Muscle layer of duodenum (tissue), 2 donors: ENCODE data around the gene INPP5D.

Experiments
- H3K27ac ChIP-seq: one replicate; pipeline ENCODE4 v1.7.0; 2013; ENCODE audit warnings: mild to moderate bottlenecking, low read length
- H3K27me3 ChIP-seq: one replicate; pipeline ENCODE4 v1.7.0; 2013; ENCODE audit warnings: low read depth, mild to moderate bottlenecking, control low read depth, low read length
- H3K36me3 ChIP-seq, 2 donors: one replicate each; pipeline ENCODE4 v1.7.0; 2013; ENCODE audit warnings: low read length in 2 of 2, control low read depth in 1 of 2, mild to moderate bottlenecking in 1 of 2; ENCODE audit not compliant: insufficient read depth in 2 of 2, control insufficient read depth in 1 of 2
- H3K4me1 ChIP-seq, 2 donors: one replicate each; pipeline ENCODE4 v1.7.0; 2013; ENCODE audit warnings: low read length in 2 of 2, mild to moderate bottlenecking in 2 of 2, control low read depth in 1 of 2, moderate library complexity in 1 of 2; ENCODE audit not compliant: insufficient read depth in 2 of 2, control insufficient read depth in 1 of 2
- H3K4me3 ChIP-seq, 2 donors: one replicate each; pipeline ENCODE4 v1.7.0; 2013; ENCODE audit warnings: low read length in 2 of 2, low read depth in 1 of 2, mild to moderate bottlenecking in 1 of 2
- H3K9me3 ChIP-seq, 2 donors: one replicate each; pipeline ENCODE4 v1.7.0; 2013; ENCODE audit warnings: low read length in 2 of 2, control low read depth in 1 of 2, mild to moderate bottlenecking in 1 of 2; ENCODE audit not compliant: control insufficient read depth in 1 of 2
- donor health status: healthy.

The INPP5D gene

DNA sequence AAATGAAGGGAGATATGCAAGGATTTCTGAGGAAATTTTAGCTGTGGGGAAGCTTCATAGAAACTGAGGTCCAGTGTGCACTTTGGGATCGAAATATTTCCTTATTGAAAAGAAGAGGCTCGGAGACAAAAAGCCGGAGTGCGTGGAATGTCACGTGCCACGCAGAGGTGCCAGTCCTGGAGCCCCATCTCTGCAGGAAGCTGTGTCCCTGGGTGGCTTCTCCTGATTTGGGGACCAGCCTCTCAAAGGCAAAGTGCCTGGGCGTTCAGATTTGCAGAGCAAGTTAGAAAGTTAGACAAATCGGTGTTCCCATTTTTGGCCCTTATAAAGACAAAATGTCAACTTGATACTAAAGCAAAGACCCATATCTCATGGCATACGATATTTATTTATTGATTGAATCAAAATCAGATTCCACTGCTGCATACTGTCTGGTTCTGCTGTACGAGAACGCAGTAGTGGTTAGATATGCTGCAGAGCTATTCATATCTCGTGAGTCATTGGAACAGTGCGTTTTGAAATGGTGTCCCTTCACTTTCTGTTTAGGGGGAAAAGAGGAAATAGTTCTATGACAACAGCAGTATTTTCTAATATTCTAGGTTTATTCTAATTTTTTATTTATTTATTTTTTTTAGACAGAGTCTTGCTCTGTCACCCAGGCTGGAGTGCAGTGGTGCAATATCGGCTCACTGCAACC lies 182.2 kb downstream of the INPP5D start:
- no peaks in the 10 kb centered on the region for H3K4me1 ChIP-seq
- no peaks in the 10 kb centered on the region for H3K36me3 ChIP-seq
- H3K27ac ChIP-seq, result no peak overlapping the region
- H3K4me3 ChIP-seq, result no peak overlapping the region
- H3K27me3 ChIP-seq, result no peaks in the 10 kb centered on the region
- H3K9me3 ChIP-seq, result peaks cover 0 to 3% of the 10 kb centered on the region in 2 donors

DNA sequence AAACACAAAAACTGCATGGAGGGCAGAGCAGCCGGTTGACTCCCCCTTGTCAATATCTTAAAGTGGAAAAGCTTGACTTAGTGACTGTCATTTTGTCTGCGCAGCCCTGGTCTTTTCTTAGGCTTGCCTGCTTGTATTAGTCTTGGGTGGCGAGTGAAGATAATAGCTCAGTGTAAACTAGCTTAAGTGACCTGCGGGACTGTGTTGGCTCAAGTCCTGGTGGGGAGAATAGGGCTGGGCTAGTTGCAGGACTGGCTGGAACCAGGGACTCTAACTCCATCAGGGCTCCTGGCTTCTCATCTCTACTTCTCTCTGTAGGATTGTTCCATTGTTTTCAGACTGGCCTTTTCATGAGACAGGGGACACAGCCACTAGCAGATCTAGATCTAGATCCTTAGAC lies 183.2 kb downstream of the INPP5D start:
- Histone ChIP-seq H3K27ac (no peak overlapping the region), H3K36me3 (no peaks in the 10 kb centered on the region), H3K27me3 (no peaks in the 10 kb centered on the region), H3K9me3 (peaks cover 0 to 3% of the 10 kb centered on the region in 2 donors), H3K4me3 (no peak overlapping the region), H3K4me1 (no peaks in the 10 kb centered on the region)

DNA sequence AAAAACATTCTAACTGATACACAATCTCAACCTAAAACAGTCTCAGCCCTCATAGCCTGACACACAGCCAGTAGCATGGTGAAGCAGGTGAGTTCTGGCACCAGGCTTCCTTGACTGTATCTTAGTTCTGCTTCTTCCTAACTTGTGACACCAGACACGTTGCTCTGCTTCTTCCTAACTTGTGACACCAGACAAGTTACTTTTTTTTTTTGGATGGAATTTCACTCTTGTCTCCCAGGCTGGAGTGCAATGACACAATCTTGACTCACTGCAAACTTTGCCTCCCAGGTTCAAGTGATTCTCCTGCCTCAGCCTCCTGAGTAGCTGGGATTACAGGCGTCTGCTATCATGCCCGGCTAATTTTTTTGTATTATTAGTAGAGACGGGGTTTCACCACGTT lies 184.7 kb downstream of the INPP5D start:
- no peaks in the 10 kb centered on the region for H3K9me3 ChIP-seq
- H3K4me3 ChIP-seq, result no peak overlapping the region
- H3K27ac ChIP-seq, result no peak overlapping the region
- H3K36me3 ChIP-seq, result no peaks in the 10 kb centered on the region
- H3K4me1 ChIP-seq, result no peaks in the 10 kb centered on the region
- H3K27me3 ChIP-seq, result no peaks in the 10 kb centered on the region

DNA sequence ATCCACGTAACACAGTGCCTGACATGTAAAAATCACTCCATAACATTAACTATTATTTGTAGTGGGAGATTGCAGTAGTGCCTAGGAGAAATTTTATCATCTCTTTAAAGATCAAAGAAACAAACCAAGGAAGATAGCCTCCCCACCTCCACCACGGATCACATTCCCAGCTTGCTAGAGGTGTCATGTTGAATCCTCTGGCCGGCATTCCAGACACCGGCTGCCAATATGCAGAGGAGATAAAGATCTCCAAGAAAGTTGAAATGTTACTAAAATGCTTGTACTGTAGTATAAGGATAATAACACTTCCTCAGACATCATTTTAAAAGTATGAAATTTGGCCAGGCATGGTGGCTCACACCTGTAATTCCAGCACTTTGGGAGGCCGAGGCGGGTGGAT lies 185.3 kb downstream of the INPP5D start:
- Histone ChIP-seq H3K9me3 (no peaks in the 10 kb centered on the region), H3K36me3 (no peaks in the 10 kb centered on the region), H3K4me3 (no peak overlapping the region), H3K27ac (no peak overlapping the region), H3K4me1 (no peaks in the 10 kb centered on the region), H3K27me3 (no peaks in the 10 kb centered on the region)

DNA sequence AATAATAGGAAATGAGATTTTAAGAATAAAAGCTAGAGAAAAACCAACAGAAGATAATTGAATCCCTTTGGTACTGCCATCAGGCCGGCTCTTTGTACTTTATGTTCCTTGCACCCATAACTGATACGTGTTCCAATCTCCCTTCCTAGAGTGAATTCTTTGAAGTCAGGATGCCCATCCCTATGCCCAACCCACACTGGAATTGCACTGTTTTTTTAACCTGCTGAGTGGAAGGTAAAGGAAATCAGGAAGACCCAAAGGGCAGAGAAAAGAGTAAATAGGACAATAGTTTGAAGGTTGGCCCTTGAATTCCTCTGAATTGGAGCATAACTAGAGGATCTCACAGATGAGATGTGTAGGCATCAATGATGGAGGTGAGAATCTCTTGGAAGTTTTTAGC lies 187.0 kb downstream of the INPP5D start:
- no peaks in the 10 kb centered on the region for H3K27me3 ChIP-seq
- H3K4me1 ChIP-seq, result peaks cover 0 to under 1% of the 10 kb centered on the region in 2 donors
- no peaks in the 10 kb centered on the region for H3K9me3 ChIP-seq
- no peaks in the 10 kb centered on the region for H3K36me3 ChIP-seq
- no peak overlapping the region for H3K4me3 ChIP-seq
- no peak overlapping the region for H3K27ac ChIP-seq

DNA sequence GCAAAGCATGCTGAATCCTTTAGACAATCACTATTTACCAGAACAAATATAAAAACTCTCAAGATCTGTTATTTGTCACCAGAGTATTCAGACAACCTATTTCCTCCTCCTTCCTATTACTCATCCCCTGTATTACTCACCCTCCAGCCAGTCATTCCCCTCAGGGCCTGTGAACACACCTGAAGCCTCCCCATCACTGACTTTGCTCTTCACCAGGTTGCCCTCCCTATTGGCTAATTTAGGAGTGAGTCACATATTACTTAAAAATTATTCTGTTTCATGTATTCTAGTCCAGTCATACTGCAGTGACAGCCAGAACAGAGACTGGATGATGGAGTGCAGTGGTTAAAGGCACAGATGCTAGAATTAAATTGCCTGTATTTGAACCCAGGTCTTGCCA lies 187.6 kb downstream of the INPP5D start:
- Histone ChIP-seq H3K4me3 (no peak overlapping the region), H3K9me3 (no peaks in the 10 kb centered on the region), H3K36me3 (no peaks in the 10 kb centered on the region), H3K4me1 (peaks cover 3 to 6% of the 10 kb centered on the region in 2 donors), H3K27me3 (no peaks in the 10 kb centered on the region), H3K27ac (no peak overlapping the region)

DNA sequence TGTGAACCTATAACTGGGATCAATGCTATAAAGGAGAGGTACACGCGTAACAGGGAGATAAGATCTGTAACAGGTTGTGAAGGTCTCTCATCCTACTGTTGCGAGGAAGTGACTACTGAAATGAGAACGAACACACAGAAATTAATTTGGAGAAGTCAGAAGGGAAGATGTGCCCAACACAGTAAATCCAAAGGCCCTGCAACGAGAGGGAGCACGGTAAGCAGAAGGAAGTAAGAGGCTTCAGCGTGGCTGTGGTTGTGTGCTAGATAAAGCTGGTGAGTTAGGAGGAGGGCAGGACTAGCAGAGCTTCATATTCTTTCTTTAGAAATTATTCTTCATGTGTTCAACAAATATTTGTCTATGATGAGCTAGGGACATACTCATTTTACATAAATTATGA lies 188.9 kb downstream of the INPP5D start:
- Histone ChIP-seq H3K4me3 (no peak overlapping the region), H3K4me1 (peaks cover 12 to 18% of the 10 kb centered on the region in 2 donors), H3K27me3 (no peaks in the 10 kb centered on the region), H3K9me3 (no peaks in the 10 kb centered on the region), H3K27ac (no peak overlapping the region), H3K36me3 (no peaks in the 10 kb centered on the region)

DNA sequence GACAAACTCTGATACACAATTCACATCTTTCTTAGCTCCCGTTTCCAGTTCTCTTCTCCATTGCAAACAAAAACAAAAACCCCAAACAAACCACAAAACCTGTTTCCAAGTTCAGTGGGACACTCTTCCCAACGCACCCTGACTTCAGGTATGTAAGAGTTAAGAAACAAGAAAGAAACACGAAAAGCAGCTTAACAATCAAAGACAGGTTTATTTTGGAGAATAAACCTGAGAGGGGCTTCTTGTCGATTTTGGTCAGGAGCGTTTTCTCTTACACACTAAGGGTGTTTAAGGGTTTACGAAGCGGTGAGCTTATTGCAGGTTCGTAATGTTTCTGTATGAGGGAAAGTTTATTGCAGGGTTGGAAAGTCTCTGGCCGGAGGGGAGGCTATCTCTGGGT lies 190.4 kb downstream of the INPP5D start:
- H3K27ac ChIP-seq, result no peak overlapping the region
- no peaks in the 10 kb centered on the region for H3K9me3 ChIP-seq
- no peaks in the 10 kb centered on the region for H3K36me3 ChIP-seq
- no peak overlapping the region for H3K4me3 ChIP-seq
- peaks cover 17 to 24% of the 10 kb centered on the region in 2 donors for H3K4me1 ChIP-seq
- no peaks in the 10 kb centered on the region for H3K27me3 ChIP-seq

DNA sequence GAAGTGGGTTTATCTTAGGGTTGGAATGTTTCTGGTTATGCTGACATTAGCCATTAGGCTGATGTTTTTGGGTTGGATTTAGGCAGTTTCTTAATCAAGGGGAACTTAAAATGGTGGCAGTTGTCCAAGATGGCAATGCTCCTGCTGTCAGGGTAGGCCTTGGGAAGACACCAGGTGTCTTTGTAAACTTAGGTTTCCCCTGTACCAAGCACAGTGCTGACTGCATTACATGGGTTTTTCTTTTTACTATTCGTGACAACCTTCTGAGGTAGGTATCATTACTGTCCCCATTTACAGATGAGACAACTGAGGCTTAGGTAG lies 190.8 kb downstream of the INPP5D start:
- H3K9me3 ChIP-seq, result no peaks in the 10 kb centered on the region
- H3K4me1 ChIP-seq, result peaks cover 17 to 24% of the 10 kb centered on the region in 2 donors
- peak overlapping the region; percentile 49 to 93 for H3K4me3 ChIP-seq
- peak overlapping the region; percentile 84 for H3K27ac ChIP-seq
- peaks cover 0 to under 1% of the 10 kb centered on the region in 2 donors for H3K36me3 ChIP-seq
- H3K27me3 ChIP-seq, result no peaks in the 10 kb centered on the region

DNA sequence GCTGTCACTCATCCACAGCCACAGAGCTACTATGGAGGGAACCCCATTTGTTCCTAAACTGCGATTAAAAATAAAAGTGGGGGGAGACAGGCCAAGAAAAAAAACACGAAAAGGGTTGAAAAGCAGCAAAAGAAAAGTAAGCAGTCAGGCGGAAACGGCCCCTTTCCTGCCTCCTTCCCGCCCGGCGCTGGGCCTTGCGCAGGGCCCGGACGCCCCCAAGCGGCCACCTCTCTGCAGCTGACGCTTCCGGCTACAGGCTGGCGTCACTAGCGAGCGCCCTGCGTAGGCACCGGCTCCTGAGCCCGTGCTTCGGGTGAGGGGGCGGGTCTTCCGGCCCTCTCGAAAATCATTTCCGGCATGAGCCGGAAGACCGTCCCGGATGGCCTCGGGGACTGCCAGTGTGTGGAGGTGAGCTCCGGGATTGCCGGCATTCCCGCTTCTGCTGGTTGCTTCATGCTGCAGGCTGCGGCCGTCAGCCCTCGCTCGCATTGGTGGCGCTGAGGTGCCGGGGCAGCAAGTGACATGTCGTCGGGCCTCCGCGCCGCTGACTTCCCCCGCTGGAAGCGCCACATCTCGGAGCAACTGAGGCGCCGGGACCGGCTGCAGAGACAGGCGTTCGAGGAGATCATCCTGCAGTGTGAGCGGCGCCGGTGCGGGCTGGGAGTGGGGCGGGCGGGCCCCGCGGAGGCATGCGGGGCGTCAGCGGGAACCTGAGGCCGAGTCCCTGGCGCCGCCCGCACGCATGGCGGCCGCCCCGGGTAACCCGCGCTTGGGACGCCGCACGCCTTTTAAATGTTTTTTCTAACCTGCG lies 191.4 kb downstream of the INPP5D start, which contains the start of gene ATG16L1:
ATG16L1 (plus strand) TSS at position 368 of the 811 bp plus-strand sequence; CDS start at position 523, 155 bp downstream.
- no peaks in the 10 kb centered on the region for H3K27me3 ChIP-seq
- H3K4me3 ChIP-seq, result peak within 1 kb of the TSS; percentile 93 to 97
- peak within 1 kb of the TSS; percentile 84 for H3K27ac ChIP-seq
- H3K9me3 ChIP-seq, result no peaks in the 10 kb centered on the region
- peaks cover 17 to 24% of the 10 kb centered on the region in 2 donors for H3K4me1 ChIP-seq
- peaks cover 0 to 5% of the 10 kb centered on the region in 2 donors for H3K36me3 ChIP-seq

DNA sequence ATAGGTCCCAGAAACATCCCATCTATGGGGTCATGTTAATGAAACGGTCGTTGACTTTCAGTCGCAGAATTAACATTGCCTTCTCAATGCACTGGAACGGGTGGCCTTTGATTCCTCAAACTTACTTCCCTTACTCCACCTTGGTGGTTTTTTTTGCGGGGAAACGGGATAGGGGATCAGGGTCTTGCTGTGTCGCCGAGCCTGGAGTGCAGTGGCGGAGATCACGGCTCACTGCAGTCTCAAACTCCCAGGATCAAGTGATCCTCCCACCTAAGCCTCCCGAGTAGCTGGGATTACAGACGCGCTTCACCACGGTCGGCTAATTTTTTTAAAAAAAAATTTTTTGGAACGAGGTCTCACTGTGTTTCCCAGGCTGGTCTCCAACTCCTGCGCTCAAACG lies 192.1 kb downstream of the INPP5D start:
- Histone ChIP-seq H3K9me3 (no peaks in the 10 kb centered on the region), H3K4me1 (peaks cover 17 to 24% of the 10 kb centered on the region in 2 donors), H3K36me3 (peaks cover 5 to 7% of the 10 kb centered on the region in 2 donors), H3K27me3 (no peaks in the 10 kb centered on the region), H3K27ac (peak overlapping the region; percentile 81), H3K4me3 (peak overlapping the region; percentile 93 to 97)
